Aorta (tissue), 5 donors: ENCODE results near the gene CD200R1L. TPM values are rescaled to one million over a fixed set of nuclear protein-coding genes. Genes with fewer than 3 reads are reported as not detected.
A peak's percentile ranks its signal among the peaks of the same experiment; 100 is the strongest.

Source experiments
- ATAC-seq: fragments of 200-7000 bp; cut with Tn5 transposase; one replicate; pipeline ENCODE4 v1.9.1; 2022; ENCODE audit warnings: moderate library complexity; ENCODE audit not compliant: low FRiP score
- DNase-seq, 2 donors: peaks; one replicate each; pipeline ENCODE4 v3.0.0-alpha.2; 2020
- H3K27ac ChIP-seq, 2 donors: one replicate each; pipeline ENCODE4 v1.5.1; 2013; ENCODE audit warnings: low read length in 2 of 2, mild to moderate bottlenecking in 2 of 2, moderate library complexity in 2 of 2, control low read depth in 1 of 2, inconsistent platforms in 1 of 2, low read depth in 1 of 2
- H3K27me3 ChIP-seq, 2 donors: one replicate each; pipeline ENCODE4 v1.6.1; 2013; ENCODE audit warnings: control low read depth in 1 of 2, low read length in 1 of 2, mild to moderate bottlenecking in 1 of 2, moderate library complexity in 1 of 2; ENCODE audit not compliant: insufficient read depth in 2 of 2, control insufficient read depth in 1 of 2
- H3K36me3 ChIP-seq, 2 donors: one replicate each; pipeline ENCODE4 v1.6.1; 2013; ENCODE audit warnings: control low read depth in 1 of 2, low read length in 1 of 2, mild to moderate bottlenecking in 1 of 2; ENCODE audit not compliant: insufficient read depth in 2 of 2, control insufficient read depth in 1 of 2
- H3K4me1 ChIP-seq, 2 donors: one replicate each; pipeline ENCODE4 v1.6.1; 2013; ENCODE audit warnings: low read length in 2 of 2, control low read depth in 1 of 2, mild to moderate bottlenecking in 1 of 2, moderate library complexity in 1 of 2; ENCODE audit not compliant: insufficient read depth in 2 of 2, control insufficient read depth in 1 of 2
- H3K4me3 ChIP-seq, 2 donors: one replicate each; pipeline ENCODE4 v1.5.1; 2013; ENCODE audit warnings: low read length in 2 of 2, control low read depth in 1 of 2, mild to moderate bottlenecking in 1 of 2
- H3K9me3 ChIP-seq: one replicate; pipeline ENCODE4 v1.6.1; 2013; ENCODE audit warnings: mild to moderate bottlenecking, low read length; ENCODE audit not compliant: control insufficient read depth
- WGBS, 2 donors: extraction: QIAGEN DNeasy Blood & Tissue Kit; methylation state at CpG; one replicate each; pipeline ENCODE4 v1.1.7; 2013; 5-methylcytosine and 5-hydroxymethylcytosine counted together
- intact Hi-C, 2 donors: fragments of 100-400 bp; cut with DNase I; formaldehyde crosslinking; loops; one replicate each; pipeline versions ENCODE4 v1.14.2 to v1.15.0; 2022
- polyA plus RNA-seq, 2 donors: library from polyadenylated mRNA; stranded (reverse); fragments of 200-250 nt; gene quantifications; one replicate each; pipeline ENCODE4 v1.2.3, GENCODE V29; 2013
- total RNA-seq, 2 donors: library from RNA; stranded (reverse); fragmentation: NEBNext Ultra II Directional; extraction: Animal tissue kit (Norgen Biotek cat#: 25700); gene quantifications; one replicate each; pipeline ENCODE4 v1.2.1, GENCODE V29; 2021
- donor health status: healthy with polysubstance abuse.
- donor health status: Bipolar disorder and iron deficiency.
- donor health status: DM: no; HTN: no; CAD: no.
- donor health status: DM: no; HTN: no; CAD: no.
- donor health status: DM: yes; HTN: yes; CAD: no.

Gene CD200R1L
- total and polyA plus RNA-seq, 4 donors, result not detected

DNA sequence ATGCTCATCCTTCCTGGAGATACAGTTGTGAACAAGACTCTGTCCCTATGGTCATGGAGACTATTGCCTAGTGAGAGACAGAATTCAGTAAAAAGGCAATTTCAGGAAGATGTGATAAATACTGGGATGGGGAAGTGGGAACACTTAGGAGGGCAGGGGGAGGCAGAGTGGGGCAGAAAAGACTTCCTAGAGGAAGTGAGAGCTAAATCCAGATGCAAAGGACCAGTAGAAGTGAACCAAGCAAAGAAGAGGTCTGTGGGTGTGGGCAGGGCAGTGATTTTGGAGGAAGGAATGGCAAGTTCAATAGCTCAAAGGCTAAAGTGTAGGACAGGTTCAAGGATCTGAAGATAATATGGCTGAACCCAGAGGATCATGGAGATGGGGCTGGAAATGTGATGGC, 68.9 kb downstream of the CD200R1L start:
- no peaks in the 10 kb centered on the region for H3K4me1 ChIP-seq

DNA sequence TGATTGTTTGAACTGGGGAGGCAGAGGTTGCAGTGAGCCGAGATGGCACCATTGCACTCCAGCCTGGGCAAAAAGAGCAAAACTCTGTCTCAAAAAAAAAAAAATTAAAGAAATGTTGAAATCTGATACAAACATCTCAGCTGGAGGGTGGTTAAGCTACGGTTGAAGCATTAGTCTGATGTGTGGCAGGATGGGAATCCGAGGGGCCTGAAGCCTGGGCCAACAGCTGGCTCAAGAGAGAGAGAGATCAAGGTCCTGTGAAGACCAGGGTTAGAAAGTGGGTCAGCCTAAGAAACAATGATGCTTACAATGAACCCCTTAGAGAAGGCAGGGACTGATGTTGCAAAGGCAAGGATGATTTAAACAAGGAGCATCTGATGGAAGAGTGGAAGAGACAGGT, 69.8 kb downstream of the CD200R1L start:
- H3K4me3 ChIP-seq, result no peak overlapping the region
- intact Hi-C loops, result no loop called here
- H3K36me3 ChIP-seq, result no peaks in the 10 kb centered on the region
- no peaks in the 10 kb centered on the region for H3K4me1 ChIP-seq
- H3K9me3 ChIP-seq, result no peaks in the 10 kb centered on the region
- no peak for ATAC-seq
- H3K27me3 ChIP-seq, result no peaks in the 10 kb centered on the region
- no peak for DNase-seq
- no peak overlapping the region for H3K27ac ChIP-seq
- 85 to 88% methylated on average over 3 of the region's 3 CpGs for WGBS, 2 donors

More for the DNA sequence above, 68.9 kb downstream of the CD200R1L start:
- no peak for ATAC-seq
- no peak overlapping the region for H3K27ac ChIP-seq
- DNase-seq, result no peak
- no peak overlapping the region for H3K4me3 ChIP-seq
- H3K9me3 ChIP-seq, result no peaks in the 10 kb centered on the region
- no peaks in the 10 kb centered on the region for H3K27me3 ChIP-seq
- H3K36me3 ChIP-seq, result no peaks in the 10 kb centered on the region
- intact Hi-C loops, result no loop called here

DNA sequence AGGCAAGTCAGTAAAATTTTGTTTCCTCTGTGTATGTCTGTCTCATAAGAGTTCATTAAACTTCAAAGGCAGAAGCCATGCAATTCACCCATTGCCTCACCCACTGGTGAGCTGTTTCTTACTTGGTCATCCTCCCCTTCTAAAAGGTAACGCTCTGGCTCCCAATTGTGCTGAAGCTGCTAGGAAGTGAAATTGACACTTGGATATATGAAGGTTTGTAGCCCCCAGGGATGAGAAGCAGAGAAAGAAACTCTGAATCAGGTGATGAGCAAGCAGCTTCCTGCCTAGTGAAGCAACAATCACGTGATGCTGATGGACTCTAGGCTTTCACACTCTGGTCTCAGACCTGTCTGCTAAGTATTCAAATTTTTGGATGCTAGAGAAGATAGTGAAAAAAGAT, 70.7 kb downstream of the CD200R1L start:
- intact Hi-C loops, result no loop called here
- H3K9me3 ChIP-seq, result no peaks in the 10 kb centered on the region
- DNase-seq (no peak), ATAC-seq (no peak)
- no peak overlapping the region for H3K27ac ChIP-seq
- no peak overlapping the region for H3K4me3 ChIP-seq
- H3K4me1 ChIP-seq, result no peaks in the 10 kb centered on the region
- WGBS, 2 donors, result 81 to 87% methylated on average over 2 of the region's 2 CpGs
- H3K27me3 ChIP-seq, result no peaks in the 10 kb centered on the region
- no peaks in the 10 kb centered on the region for H3K36me3 ChIP-seq

DNA sequence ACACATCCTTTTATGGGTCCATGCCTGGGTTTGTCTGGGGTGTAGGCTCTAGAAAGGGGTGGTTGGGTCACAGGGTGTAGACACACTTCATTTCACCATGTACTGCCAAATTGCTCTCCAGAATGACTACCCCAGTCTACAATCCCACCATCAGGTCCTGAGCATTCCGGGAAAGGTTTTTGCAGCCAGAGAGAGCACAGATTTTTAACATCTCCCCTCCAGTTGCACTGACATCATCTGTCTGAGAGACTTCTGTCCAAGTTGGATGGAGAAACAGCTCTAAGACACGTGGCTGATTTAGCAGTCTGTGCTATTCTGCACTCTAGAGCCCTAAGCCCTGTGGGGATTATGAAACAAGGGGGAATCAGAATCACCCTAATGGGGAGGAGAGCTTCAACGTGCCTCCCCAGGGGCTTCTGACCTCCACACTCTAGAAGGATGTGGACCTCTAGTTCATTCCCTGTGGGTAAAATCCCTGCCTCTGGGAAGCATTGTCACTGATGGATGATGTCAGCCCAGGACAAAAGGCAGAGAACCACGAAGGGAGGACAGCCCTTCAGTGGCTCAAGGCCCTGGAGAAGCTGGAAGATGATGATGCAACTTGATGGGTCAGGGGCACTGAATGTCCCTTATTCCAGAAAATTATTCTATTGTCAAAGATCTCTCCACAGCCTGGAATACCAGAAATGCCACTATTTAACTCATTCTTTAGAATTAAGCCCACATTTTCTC, 71.5 kb downstream of the CD200R1L start:
- ATAC-seq (peak; percentile 58), DNase-seq (peak in 1 of 2 donors; percentile 53)
- H3K27ac ChIP-seq, result no peak overlapping the region
- no peaks in the 10 kb centered on the region for H3K9me3 ChIP-seq
- no peaks in the 10 kb centered on the region for H3K36me3 ChIP-seq
- no peak overlapping the region for H3K4me3 ChIP-seq
- 12 to 19% methylated on average over 4 of the region's 4 CpGs for WGBS, 2 donors
- H3K4me1 ChIP-seq, result no peaks in the 10 kb centered on the region
- intact Hi-C loops, result no loop called here
- no peaks in the 10 kb centered on the region for H3K27me3 ChIP-seq

GRCh38 chr3:112774293-112774926, 72.3 kb downstream of the CD200R1L start:
- Histone ChIP-seq H3K27me3 (no peaks in the 10 kb centered on the region), H3K4me3 (no peak overlapping the region), H3K9me3 (no peaks in the 10 kb centered on the region), H3K4me1 (no peaks in the 10 kb centered on the region), H3K36me3 (no peaks in the 10 kb centered on the region), H3K27ac (no peak overlapping the region)
- 70 to 84% methylated on average over 6 of the region's 6 CpGs for WGBS, 2 donors
- ATAC-seq, result no peak
- no peak for DNase-seq
- intact Hi-C loops, result no loop called here

DNA sequence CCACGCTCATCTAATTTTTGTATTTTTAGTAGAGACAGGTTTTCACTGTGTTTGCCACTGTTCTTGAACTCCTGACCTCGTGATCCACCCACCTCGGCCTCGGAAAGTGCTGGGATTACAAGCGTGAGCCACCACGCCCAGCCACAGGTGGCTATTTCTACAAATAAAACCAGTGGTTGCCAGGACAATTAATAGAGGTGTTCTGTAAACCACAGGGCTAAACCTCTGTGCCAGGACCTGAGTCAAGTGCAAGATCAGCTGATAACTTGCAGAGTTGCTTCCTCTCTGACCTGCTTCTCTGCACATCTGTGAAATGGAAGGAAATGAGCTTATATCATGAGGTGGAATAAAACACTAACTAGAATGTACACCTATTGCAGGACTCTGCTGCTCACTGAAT, 72.8 kb downstream of the CD200R1L start:
- WGBS, 2 donors, result 87 to 95% methylated on average over 6 of the region's 6 CpGs
- Histone ChIP-seq H3K27me3 (no peaks in the 10 kb centered on the region), H3K4me1 (no peaks in the 10 kb centered on the region), H3K36me3 (no peaks in the 10 kb centered on the region), H3K4me3 (no peak overlapping the region), H3K27ac (no peak overlapping the region), H3K9me3 (no peaks in the 10 kb centered on the region)
- no peak for DNase-seq
- ATAC-seq, result no peak
- intact Hi-C loops, result no loop called here

DNA sequence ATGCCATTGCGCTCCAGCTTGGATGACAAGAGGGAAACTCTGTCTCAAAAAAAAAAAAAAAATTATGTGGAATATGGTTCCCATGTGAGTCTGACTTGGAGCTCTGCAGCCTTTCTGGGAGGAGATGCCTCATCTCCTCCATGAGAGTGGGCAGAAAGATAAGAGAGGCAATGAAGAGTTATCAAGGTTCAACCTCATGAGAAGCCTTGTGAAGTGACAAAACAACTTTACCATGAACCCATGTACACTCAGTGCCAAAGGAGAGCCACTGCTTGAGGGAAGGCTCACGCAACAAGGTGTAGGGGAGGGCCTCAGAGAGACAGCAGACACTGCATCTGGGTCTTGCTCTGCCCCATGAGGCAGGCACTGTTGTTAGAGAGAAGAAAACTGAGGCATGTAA, 75.7 kb downstream of the CD200R1L start:
- no peaks in the 10 kb centered on the region for H3K4me1 ChIP-seq
- H3K4me3 ChIP-seq, result no peak overlapping the region
- DNase-seq, result no peak
- no peak overlapping the region for H3K27ac ChIP-seq
- intact Hi-C loops, result no loop called here
- H3K27me3 ChIP-seq, result no peaks in the 10 kb centered on the region
- H3K9me3 ChIP-seq, result no peaks in the 10 kb centered on the region
- 100% methylated on average over 2 of the region's 2 CpGs for WGBS, 2 donors
- ATAC-seq, result no peak
- no peaks in the 10 kb centered on the region for H3K36me3 ChIP-seq

GRCh38 chr3:112770032-112770626, 76.5 kb downstream of the CD200R1L start:
- H3K4me3 ChIP-seq, result no peak overlapping the region
- ATAC-seq (no peak), DNase-seq (peak in 1 of 2 donors; percentile 84)
- intact Hi-C loops, result no loop called here
- no peak overlapping the region for H3K27ac ChIP-seq
- no peaks in the 10 kb centered on the region for H3K4me1 ChIP-seq
- H3K36me3 ChIP-seq, result no peaks in the 10 kb centered on the region
- H3K27me3 ChIP-seq, result no peaks in the 10 kb centered on the region
- no peaks in the 10 kb centered on the region for H3K9me3 ChIP-seq
- WGBS, 2 donors, result 83 to 85% methylated on average over 3 of the region's 3 CpGs
